ENCODE results near the gene STMP1.

The STMP1 gene

GRCh38 chr7:135665042-135665441, 2.7 kb downstream of the STMP1 start:
- TF ChIP-seq SIN3A (IDR thresholded peaks at IDR 0.05; ENCODE audit: borderline replicate concordance, insufficient read depth, low read length) (no peak), FOXP2 (optimal IDR thresholded peaks at IDR 0.05; ENCODE audit: borderline replicate concordance, extremely low read depth, extremely low read length, insufficient read depth) (no peak), TAF1 (IDR thresholded peaks at IDR 0.05; ENCODE audit: borderline replicate concordance, insufficient read depth, low read length) (no peak), REST (IDR thresholded peaks at IDR 0.05; ENCODE audit: insufficient read depth in 1 of 2, low read depth in 2 of 2, low read length in 2 of 2) (no peak), POLR2AphosphoS5 (IDR thresholded peaks at IDR 0.05; ENCODE audit: low read depth, low read length) (no peak)

- TF ChIP-seq REST (IDR thresholded peaks at IDR 0.05; ENCODE audit: insufficient read depth in 1 of 2, low read depth in 2 of 2, low read length in 2 of 2) = no peak
- TF ChIP-seq POLR2AphosphoS5 (IDR thresholded peaks at IDR 0.05; ENCODE audit: low read depth, low read length) = no peak
- no peak for TF ChIP-seq SIN3A (IDR thresholded peaks at IDR 0.05; ENCODE audit: borderline replicate concordance, insufficient read depth, low read length)
Measured at GRCh38 chr7:135666156-135666555, 3.8 kb downstream of the STMP1 start.

GRCh38 chr7:135666846-135667245, 4.5 kb downstream of the STMP1 start:
- no peak for TF ChIP-seq POLR2AphosphoS5 (IDR thresholded peaks at IDR 0.05; ENCODE audit: low read depth, low read length)
- no peak for TF ChIP-seq SIN3A (IDR thresholded peaks at IDR 0.05; ENCODE audit: borderline replicate concordance, insufficient read depth, low read length)
- no peak for TF ChIP-seq FOXP2 (optimal IDR thresholded peaks at IDR 0.05; ENCODE audit: borderline replicate concordance, extremely low read depth, extremely low read length, insufficient read depth)
- no peak for TF ChIP-seq TAF1 (IDR thresholded peaks at IDR 0.05; ENCODE audit: borderline replicate concordance, insufficient read depth, low read length)
- TF ChIP-seq REST (IDR thresholded peaks at IDR 0.05; ENCODE audit: insufficient read depth in 1 of 2, low read depth in 2 of 2, low read length in 2 of 2) = no peak

GRCh38 chr7:135669774-135670173, 7.5 kb downstream of the STMP1 start:
- TF ChIP-seq TAF1 (IDR thresholded peaks at IDR 0.05; ENCODE audit: borderline replicate concordance, insufficient read depth, low read length) = no peak
- no peak for TF ChIP-seq REST (IDR thresholded peaks at IDR 0.05; ENCODE audit: insufficient read depth in 1 of 2, low read depth in 2 of 2, low read length in 2 of 2)
- no peak for TF ChIP-seq SIN3A (IDR thresholded peaks at IDR 0.05; ENCODE audit: borderline replicate concordance, insufficient read depth, low read length)
- no peak for TF ChIP-seq POLR2AphosphoS5 (IDR thresholded peaks at IDR 0.05; ENCODE audit: low read depth, low read length)
- TF ChIP-seq FOXP2 (optimal IDR thresholded peaks at IDR 0.05; ENCODE audit: borderline replicate concordance, extremely low read depth, extremely low read length, insufficient read depth) = no peak

GRCh38 chr7:135670179-135670578, 7.9 kb downstream of the STMP1 start:
- TF ChIP-seq REST (IDR thresholded peaks at IDR 0.05; ENCODE audit: insufficient read depth in 1 of 2, low read depth in 2 of 2, low read length in 2 of 2) (no peak), TAF1 (IDR thresholded peaks at IDR 0.05; ENCODE audit: borderline replicate concordance, insufficient read depth, low read length) (no peak), SIN3A (IDR thresholded peaks at IDR 0.05; ENCODE audit: borderline replicate concordance, insufficient read depth, low read length) (no peak), POLR2AphosphoS5 (IDR thresholded peaks at IDR 0.05; ENCODE audit: low read depth, low read length) (no peak), FOXP2 (optimal IDR thresholded peaks at IDR 0.05; ENCODE audit: borderline replicate concordance, extremely low read depth, extremely low read length, insufficient read depth) (no peak)

Data from PFSK-1 (cell line).